WTC11 (cell line): ENCODE measurements around the gene TCEAL7. TPM values are rescaled to one million over a fixed set of nuclear protein-coding genes. Genes with fewer than 3 reads are reported as not detected.

ENCODE experiments used
- ATAC-seq: fragments of 200-7000 bp; cut with Tn5 transposase; 2 replicates; pipeline ENCODE4 v1.10.0; 2021; ENCODE audit warnings: mild to moderate bottlenecking, moderate library complexity
- CTCF ChIA-PET: fragments of 300-600 bp; sonication (Branson Sonifier 250); formaldehyde crosslinking; loops from one replicate; lab custom pipeline; 2021; ENCODE audit warnings: antibody characterized with exemption; lab: Charles Lee
- POLR2A ChIA-PET: fragments of 350-600 bp; sonication (Branson Sonifier 250); formaldehyde crosslinking; loops from one replicate; lab custom pipeline; 2021; ENCODE audit warnings: antibody characterized with exemption; lab: Charles Lee
- DNase-seq: peaks from one replicate; pipeline ENCODE4 v3.0.0; 2021; ENCODE audit warnings: low spot score
- H3K27ac Mint-ChIP-seq: 2 replicates; pipeline ENCODE4 v1.8.0; 2021; ENCODE audit warnings: mixed read lengths
- H3K27me3 Mint-ChIP-seq: 2 replicates; pipeline ENCODE4 v1.8.0; 2021; ENCODE audit warnings: low read depth, mild to moderate bottlenecking, moderate library complexity, mixed read lengths
- H3K36me3 Mint-ChIP-seq: 2 replicates; pipeline ENCODE4 v1.8.0; 2021; ENCODE audit warnings: mixed read lengths
- H3K4me1 Mint-ChIP-seq: 2 replicates; pipeline ENCODE4 v1.8.0; 2022; ENCODE audit warnings: mixed read lengths
- H3K4me3 Mint-ChIP-seq: 2 replicates; pipeline ENCODE4 v1.8.0; 2021; ENCODE audit warnings: mild to moderate bottlenecking, moderate library complexity, mixed read lengths
- H3K9me3 Mint-ChIP-seq: 2 replicates; pipeline ENCODE4 v1.8.0; 2021; ENCODE audit warnings: mixed read lengths
- AFF4 ChIP-seq: sonication (generic); formaldehyde crosslinking; IDR thresholded peaks from 2 replicates; pipeline ENCODE4 v1.8.1; 2023; ENCODE audit warnings: mild to moderate bottlenecking, missing genetic modification reagents, borderline replicate concordance
- AR ChIP-seq: fragments of 250-450 bp; sonication (Bioruptor Pico); IDR thresholded peaks from 2 replicates; pipeline ENCODE4 v1.9.0; 2021; ENCODE audit warnings: mild to moderate bottlenecking
- E2F5 ChIP-seq: sonication (generic); formaldehyde crosslinking; IDR thresholded peaks from 2 replicates; pipeline ENCODE4 v1.8.1; 2022; ENCODE audit warnings: mild to moderate bottlenecking, moderate library complexity, missing genetic modification reagents
- FOXP1 ChIP-seq: sonication (generic); formaldehyde crosslinking; IDR thresholded peaks from 2 replicates; pipeline ENCODE4 v1.8.0; 2022; ENCODE audit warnings: missing genetic modification reagents, mild to moderate bottlenecking, moderate library complexity, borderline replicate concordance
- HMGXB4 ChIP-seq: sonication (generic); formaldehyde crosslinking; IDR thresholded peaks from 2 replicates; pipeline ENCODE4 v1.8.1; 2023; ENCODE audit warnings: mild to moderate bottlenecking, moderate library complexity, missing genetic modification reagents
- KAT7 ChIP-seq: sonication (generic); formaldehyde crosslinking; IDR thresholded peaks from 2 replicates; pipeline ENCODE4 v1.8.1; 2023; ENCODE audit warnings: missing genetic modification reagents, mild to moderate bottlenecking, borderline replicate concordance
- MAX ChIP-seq: sonication (generic); formaldehyde crosslinking; IDR thresholded peaks from 2 replicates; pipeline ENCODE4 v1.8.0; 2022; ENCODE audit warnings: mild to moderate bottlenecking, missing genetic modification reagents
- PRDM15 ChIP-seq: sonication (generic); formaldehyde crosslinking; IDR thresholded peaks from 2 replicates; pipeline ENCODE4 v1.8.0; 2022; ENCODE audit warnings: missing genetic modification reagents
- PREB ChIP-seq: sonication (generic); formaldehyde crosslinking; IDR thresholded peaks from 2 replicates; pipeline ENCODE4 v1.8.1; 2022; ENCODE audit warnings: mild to moderate bottlenecking, missing genetic modification reagents, moderate library complexity, borderline replicate concordance
- PRRX2 ChIP-seq: fragments of 250-450 bp; sonication (Bioruptor Pico); IDR thresholded peaks from 2 replicates; pipeline ENCODE4 v1.8.0; 2021; ENCODE audit warnings: mild to moderate bottlenecking
- SOX15 ChIP-seq: fragments of 250-450 bp; sonication (Bioruptor Pico); IDR thresholded peaks from 2 replicates; pipeline ENCODE4 v1.9.0; 2021; ENCODE audit warnings: mild to moderate bottlenecking
- ZMAT4 ChIP-seq: fragments of 250-450 bp; sonication (Bioruptor Pico); IDR thresholded peaks from 2 replicates; pipeline ENCODE4 v1.9.0; 2021; ENCODE audit warnings: mild to moderate bottlenecking
- ZNF121 ChIP-seq: sonication (generic); formaldehyde crosslinking; IDR thresholded peaks from 2 replicates; pipeline ENCODE4 v1.8.0; 2023; ENCODE audit warnings: missing genetic modification reagents
- ZNF232 ChIP-seq: sonication (generic); formaldehyde crosslinking; IDR thresholded peaks from 2 replicates; pipeline ENCODE4 v1.8.0; 2022; ENCODE audit warnings: mild to moderate bottlenecking, missing genetic modification reagents
- total RNA-seq: library from RNA; stranded (reverse); gene quantifications from 3 replicates; pipeline ENCODE4 v1.2.3, GENCODE V29; 2021

The TCEAL7 gene
- total RNA-seq, 1 experiment from 2014 or later, result 5.6 TPM

GRCh38 chrX:103362474-103362873 lies 32.4 kb downstream of the TCEAL7 start:
- Mint-ChIP-seq H3K4me3 (no peak overlapping the region), H3K36me3 (peaks cover 6% of the 10 kb centered on the region), H3K9me3 (no peaks in the 10 kb centered on the region), H3K4me1 (peaks cover 24% of the 10 kb centered on the region), H3K27ac (no peak overlapping the region), H3K27me3 (no peaks in the 10 kb centered on the region)
- TF ChIP-seq PRDM15 (CRISPR knock-in tag) (peak; percentile 85), ZNF121 (CRISPR knock-in tag) (no peak)
- ATAC-seq (peak; percentile 95), DNase-seq (no peak)
- POLR2A ChIA-PET, result interaction anchor here (0.9 kb wide), 1 partner anchor 15 kb away, joined by 4 read pairs; no protein-coding TSS in a partner anchor
- CTCF ChIA-PET, result no interaction called here

- Mint-ChIP-seq H3K4me3 (no peak overlapping the region), H3K27ac (peak overlapping the region; percentile 60), H3K36me3 (peaks cover under 1% of the 10 kb centered on the region; the same call in 1 of the 2 replicates), H3K9me3 (no peaks in the 10 kb centered on the region), H3K4me1 (peaks cover 25% of the 10 kb centered on the region), H3K27me3 (no peaks in the 10 kb centered on the region)
- ATAC-seq (no peak), DNase-seq (no peak)
- POLR2A ChIA-PET, result no interaction called here
- no peak for TF ChIP-seq ZNF232 (CRISPR knock-in tag)
- no peak for TF ChIP-seq FOXP1 (CRISPR knock-in tag)
- TF ChIP-seq SOX15 (CRISPR knock-in tag), result no peak
- no peak for TF ChIP-seq PRRX2 (CRISPR knock-in tag)
- no peak for TF ChIP-seq AFF4
- no peak for TF ChIP-seq ZMAT4 (CRISPR knock-in tag)
- no peak for TF ChIP-seq E2F5
- TF ChIP-seq HMGXB4 (CRISPR knock-in tag), result no peak
- TF ChIP-seq KAT7 (CRISPR knock-in tag), result no peak
- no peak for TF ChIP-seq PREB (CRISPR knock-in tag)
- TF ChIP-seq AR, result no peak
- TF ChIP-seq PRDM15 (CRISPR knock-in tag), result no peak
- TF ChIP-seq MAX, result no peak
- CTCF ChIA-PET, result no interaction called here
These were observed 33.0 kb downstream of the TCEAL7 start for GRCh38 chrX:103363046-103363445.
